CD4-positive, alpha-beta T cell treated with Interleukin-1 beta for 1 hour (primary cell): ENCODE measurements around the gene WWOX.

Experiments used
- DNase-seq, 2 donors: peaks; one replicate each; pipeline ENCODE4 v3.0.0-alpha.2; 2020 to 2022

The WWOX gene

DNA sequence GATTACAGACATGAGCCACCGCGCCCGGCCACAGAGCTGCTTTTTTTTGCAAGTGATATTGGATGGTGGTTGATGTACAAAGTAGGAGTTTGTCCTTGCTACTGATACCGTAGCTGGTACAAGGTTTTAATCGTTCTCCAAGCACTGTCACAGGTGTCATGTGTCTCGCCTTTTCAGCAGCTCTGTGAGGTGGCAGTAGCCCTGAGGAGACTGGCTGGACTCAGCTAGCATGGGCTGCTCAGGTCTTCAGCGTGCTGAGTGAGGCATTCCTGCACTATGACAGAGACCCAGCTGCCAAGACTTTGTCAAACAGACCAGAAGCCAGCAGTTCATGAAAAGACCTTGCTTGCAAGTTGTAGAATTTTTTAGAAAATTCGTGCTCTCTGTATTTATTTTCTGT, 7.2 kb downstream of the WWOX start:
- DNase-seq: no peak

DNA sequence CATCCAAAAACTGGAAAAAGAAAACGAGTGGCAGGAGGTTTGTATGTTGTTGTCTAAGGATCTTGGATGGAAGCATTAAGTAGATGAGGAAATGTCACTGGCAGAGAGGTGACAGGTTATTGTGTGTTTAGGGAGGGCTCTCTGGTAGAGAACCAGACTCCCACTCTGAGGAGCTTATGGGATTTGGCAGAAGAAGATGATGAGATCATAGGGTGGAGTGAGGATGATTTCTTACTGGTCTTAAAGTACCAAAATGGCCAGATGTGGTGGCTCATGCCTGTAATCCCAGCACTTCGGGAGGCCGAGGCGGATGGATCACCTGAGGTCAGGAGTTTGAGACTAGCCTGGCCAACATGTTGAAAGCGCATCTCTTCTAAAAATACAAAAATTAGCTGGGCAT, 9.0 kb downstream of the WWOX start:
- no peak for DNase-seq

DNA sequence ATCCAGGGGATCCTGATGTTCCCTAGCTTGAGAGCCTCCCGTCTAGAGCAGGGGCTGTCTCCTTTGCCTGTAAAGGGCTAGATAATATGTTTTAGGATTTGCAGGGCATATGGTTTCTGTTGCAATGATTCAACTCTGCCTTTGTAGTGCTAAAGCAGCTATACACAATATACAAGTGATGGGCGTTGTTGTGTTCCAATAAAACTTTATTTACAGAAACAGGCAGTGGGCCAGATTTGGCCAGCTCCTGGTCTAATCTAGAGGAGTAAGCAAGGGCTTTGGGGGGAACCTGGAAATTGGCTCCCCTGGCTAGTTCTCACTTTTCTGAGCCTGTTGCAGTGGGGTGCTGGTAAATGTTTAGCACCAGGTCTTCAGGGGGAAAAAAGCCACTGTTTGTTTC, 13.8 kb downstream of the WWOX start:
- no peak for DNase-seq

GRCh38 chr16:78115659-78116058, 16.2 kb downstream of the WWOX start:
- DNase-seq: no peak

GRCh38 chr16:78116946-78117345, 17.5 kb downstream of the WWOX start:
- no peak for DNase-seq

- DNase-seq: no peak
These were observed 17.9 kb downstream of the WWOX start for GRCh38 chr16:78117391-78117790.

DNA sequence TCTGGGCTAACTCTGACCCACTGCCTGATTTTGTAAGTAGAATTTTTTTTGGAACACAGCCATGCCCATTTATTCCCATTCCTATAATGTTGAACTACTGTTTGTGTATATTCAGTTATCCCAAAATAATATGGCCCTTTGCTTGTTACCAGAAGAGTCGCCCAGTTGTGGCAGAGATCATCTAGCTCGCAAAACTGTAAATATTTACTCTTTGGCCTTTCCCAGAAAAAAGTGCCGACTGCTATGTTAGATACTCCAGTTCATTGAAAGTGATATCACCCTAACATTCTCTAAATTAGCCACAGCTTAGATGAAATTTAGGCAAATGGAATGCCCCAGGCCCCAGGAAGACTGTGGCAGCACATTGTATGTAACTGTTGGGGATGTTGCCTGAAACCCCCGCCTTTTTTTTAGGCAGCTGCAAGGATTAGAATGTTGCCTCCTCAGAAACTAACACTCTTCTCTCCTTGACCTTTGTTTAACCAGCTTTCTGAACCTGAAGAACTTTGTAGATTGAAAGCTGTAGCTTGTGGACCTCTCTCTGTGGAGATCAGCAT, 19.1 kb downstream of the WWOX start:
- DNase-seq: no peak

DNA sequence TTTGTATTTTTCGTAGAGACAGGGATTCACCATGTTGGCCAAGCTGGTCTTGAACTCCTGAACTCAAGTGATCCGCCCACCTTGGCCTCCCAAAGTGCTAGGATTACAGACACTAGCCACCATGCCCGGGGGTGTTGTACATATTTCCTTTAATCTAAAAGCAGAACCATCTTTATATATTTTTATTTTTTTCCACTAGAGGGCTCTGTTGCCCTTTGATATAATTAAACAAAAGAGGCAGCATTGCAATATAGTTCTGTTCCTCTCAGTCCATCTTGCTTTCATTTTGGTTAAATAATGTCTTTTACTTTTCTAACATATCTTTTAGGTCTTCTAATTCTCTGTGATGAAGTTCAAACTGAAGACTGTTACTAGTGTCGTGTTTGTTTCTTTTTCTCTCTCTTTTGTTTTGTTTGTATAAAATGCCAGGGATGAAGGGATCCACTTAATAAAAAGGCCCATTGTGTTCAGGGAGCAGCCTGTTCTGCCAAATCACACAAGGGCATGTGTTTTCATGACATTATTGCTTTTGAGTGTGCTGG, 23.4 kb downstream of the WWOX start:
- peak in 1 of 2 donors; percentile 55 for DNase-seq

DNA sequence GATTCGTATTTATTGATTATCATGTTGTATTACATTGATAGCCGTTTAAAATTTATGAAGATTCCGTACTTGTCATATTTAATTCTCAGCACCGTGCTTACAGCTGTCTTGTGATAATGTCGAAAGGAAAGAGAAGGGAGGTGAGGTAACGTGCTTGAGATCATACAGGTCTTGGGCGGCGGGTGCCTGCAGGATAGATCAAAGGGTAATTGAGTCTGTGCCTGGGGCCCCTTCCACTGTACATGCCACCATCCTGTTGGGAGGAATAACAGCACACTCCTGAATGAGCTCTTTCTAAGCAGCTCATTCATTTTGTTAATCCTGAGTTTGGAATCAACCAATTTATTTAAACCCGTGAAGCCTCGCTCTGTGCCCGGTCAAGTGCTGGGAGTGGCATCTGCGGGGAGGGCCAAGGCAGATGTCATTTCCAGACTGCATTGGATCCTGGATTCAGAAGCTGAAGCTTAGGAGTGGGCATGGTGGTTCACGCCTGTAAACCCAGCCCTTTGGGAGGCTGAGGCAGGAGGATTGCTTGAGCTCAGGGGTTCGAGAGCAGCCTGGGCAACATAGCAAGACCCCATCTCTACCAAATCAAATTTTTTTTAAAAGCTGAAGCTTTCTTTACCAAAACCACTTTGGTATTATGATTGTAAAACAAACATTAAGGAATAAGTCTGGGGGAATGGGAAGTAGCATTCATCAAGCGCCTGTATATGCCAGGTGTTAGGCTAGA, 25.8 kb downstream of the WWOX start:
- DNase-seq: no peak

GRCh38 chr16:78126662-78127061, 27.2 kb downstream of the WWOX start:
- no peak for DNase-seq

DNA sequence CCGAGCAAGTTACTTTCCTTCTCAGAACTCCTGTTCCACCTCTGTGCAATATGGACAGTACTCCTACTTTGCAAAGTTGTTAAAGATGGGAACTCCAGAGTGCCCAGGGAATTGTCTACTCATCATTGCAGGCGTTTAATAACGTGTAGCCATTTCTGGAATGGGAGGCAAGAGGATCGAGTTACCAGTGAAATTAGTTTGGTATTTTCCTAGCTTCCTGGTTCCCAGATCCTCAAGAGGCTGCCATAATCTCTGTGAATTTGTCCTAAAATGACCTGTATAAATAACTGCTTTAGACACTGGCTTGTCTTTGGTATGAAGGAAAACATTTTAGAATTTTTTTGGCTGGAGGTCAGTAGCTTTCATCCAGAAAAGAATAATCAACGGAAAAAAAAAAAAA, 27.7 kb downstream of the WWOX start:
- DNase-seq: no peak

- DNase-seq: no peak
These were observed 29.5 kb downstream of the WWOX start for GRCh38 chr16:78128913-78129312.

DNA sequence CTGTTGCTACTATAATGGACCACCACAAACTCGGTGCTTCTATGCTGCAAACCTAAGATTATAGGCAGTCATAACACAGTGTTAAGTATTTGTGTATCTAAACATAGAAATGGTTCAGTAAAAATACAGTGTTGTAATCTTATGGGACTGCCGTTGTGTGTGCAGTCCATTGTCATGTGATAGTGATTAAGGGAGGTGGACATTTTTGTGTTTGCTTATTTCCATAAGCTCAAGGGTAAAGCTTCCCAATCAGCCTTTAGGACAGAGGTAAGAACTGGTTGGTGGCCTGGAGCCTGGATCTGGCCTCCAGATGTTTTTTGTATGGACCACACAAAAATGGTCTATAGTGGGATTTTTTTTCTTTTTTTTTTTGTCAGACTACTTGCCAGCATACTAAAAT, 29.9 kb downstream of the WWOX start:
- no peak for DNase-seq

DNA sequence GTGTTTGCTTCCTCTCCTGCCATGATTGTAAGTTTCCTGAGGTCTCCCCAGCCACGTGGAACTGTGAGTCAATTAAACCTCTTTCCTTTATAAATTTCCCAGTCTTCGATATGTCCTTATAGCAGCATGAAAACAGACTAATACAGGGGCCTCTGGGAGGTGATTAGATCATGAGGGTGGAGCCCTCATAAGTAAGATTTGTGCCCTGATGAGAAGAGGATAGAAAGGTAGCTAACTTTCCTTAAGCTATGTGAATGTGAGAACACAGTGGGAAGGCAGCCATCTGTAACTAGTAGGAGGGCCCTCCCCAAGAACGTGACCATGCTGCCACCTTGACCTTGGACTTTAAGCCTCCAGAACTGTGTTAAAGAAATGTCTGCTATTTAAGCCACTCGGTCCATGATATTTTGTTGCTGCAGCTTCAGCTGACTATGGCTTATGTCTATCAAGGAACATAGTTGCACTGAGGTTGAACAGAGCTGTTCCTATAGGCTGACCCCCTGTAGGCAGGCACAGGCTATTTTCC, 30.7 kb downstream of the WWOX start:
- no peak for DNase-seq

- no peak for DNase-seq
These were observed 31.5 kb downstream of the WWOX start for GRCh38 chr16:78130950-78131349.

DNA sequence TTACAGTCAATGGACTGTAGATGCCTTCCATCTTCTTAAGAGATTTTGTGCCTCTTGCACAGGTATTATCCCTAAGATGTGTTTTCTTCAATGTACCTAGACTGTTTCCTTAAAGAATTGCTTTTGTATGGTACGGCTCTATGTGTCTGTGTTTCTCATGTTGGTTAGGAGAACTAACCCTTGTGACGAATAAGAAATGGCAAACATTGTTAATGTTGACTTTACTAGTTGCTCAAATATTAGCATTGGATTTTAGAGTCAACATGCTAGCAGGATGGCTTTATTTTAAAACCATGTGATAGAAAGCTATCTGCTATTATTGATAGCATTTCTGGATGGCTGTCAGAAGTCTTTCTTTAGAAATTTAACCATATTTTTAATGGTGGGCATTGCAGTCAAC, 34.5 kb downstream of the WWOX start:
- DNase-seq: no peak

GRCh38 chr16:78134944-78135619, 35.6 kb downstream of the WWOX start:
- DNase-seq: no peak

GRCh38 chr16:78137179-78137578, 37.7 kb downstream of the WWOX start:
- no peak for DNase-seq

DNA sequence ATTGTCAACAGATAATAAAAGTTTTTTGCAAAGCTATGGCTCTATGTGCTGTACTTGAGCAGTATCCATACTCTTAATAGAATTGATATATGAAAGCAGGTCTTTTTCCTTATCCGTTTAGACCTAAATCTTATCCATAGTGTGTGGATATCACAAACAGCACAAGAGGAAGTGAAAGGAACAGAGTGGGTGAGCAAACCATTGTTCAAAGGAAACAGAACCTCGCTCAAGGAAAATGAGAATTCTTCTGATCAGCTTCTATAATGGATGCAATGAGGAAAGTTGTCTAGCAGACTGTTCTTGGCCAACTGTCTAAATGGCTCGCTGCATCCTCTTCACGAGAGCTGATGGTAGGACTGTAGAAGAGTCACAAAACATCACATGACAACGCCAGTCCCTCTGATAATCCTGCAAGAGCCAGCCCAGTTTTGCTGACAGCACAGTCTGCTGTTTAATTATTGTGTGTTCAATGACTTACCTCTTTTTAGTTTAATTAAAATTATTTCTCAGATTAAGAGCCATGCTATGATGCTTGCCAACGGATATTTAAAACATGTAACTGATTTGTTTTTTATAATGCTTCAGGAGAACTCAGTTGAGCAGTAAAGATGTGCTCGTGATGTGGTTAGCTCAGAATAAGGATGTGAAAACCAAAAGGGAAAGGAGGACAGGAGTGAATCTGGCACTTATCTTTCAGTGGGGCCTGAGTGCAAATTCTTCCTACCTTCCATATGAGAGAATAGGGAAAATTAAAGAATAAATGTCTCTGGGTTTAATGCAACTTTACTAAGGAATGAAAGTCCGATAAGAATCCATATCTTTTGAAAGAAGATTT, 38.5 kb downstream of the WWOX start:
- DNase-seq: no peak

DNA sequence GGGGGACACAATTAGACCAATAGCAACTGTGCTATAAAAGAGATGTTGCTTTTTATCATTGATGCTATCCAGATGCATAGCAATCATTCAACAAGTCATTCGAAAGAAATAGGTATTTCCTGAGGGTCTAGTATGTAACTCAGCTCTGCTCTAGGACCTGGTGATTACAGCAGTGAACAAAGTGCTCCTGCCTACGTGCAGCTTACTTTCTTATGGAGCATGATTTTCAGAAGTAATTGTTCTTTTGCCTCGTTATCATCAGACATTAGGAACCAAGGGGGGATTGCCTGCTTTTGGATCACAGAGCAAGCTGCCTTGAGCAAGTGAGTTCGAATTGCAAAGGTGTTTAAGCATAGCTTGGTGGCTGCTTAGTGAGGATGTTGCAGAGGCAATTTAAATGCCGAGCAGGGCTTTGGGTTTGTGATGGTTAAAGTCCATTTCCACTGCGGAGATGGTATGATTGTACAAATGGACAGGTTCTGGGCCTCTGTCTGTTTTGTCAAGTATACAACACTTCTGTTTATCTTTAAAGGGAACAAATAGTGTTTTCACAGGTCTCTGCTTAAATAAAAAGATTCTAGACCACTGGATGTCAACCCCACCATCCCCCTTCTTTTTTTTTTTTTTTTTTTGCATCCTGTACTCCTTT, 41.5 kb downstream of the WWOX start:
- DNase-seq: no peak

GRCh38 chr16:78142788-78143187, 43.3 kb downstream of the WWOX start:
- no peak for DNase-seq

- no peak for DNase-seq
These were observed 47.4 kb downstream of the WWOX start for GRCh38 chr16:78146807-78147206.
